CD14-positive monocyte (primary cell): Measurements from ENCODE around the gene MLX. TPM values are rescaled to one million over a fixed set of nuclear protein-coding genes. Genes with fewer than 3 reads are reported as not detected.
A peak's percentile ranks its signal among the peaks of the same experiment; 100 is the strongest.

ENCODE experiments used
- DNase-seq, 3 donors: peaks; one replicate each; pipeline ENCODE4 v3.0.0-alpha.2; 2011 to 2022
- H2AFZ ChIP-seq: 2 replicates; pipeline ENCODE4 v1.6.0; 2012; ENCODE audit warnings: mild to moderate bottlenecking, low read depth, low read length, inconsistent platforms; ENCODE audit not compliant: insufficient read depth, poor library complexity, severe bottlenecking
- H3K27ac ChIP-seq, 2 donors: 1 replicate in 1 of 2; 2 replicates in 1 of 2; pipeline ENCODE4 v1.5.1; 2012 to 2013; ENCODE audit warnings: low read length in 2 of 2, control low read depth in 1 of 2, inconsistent platforms in 1 of 2, low read depth in 1 of 2, mild to moderate bottlenecking in 1 of 2
- H3K27me3 ChIP-seq, 2 donors: one replicate each; pipeline versions ENCODE4 v1.6.0 to v1.6.1; 2011 to 2013; ENCODE audit warnings: low read length in 2 of 2; ENCODE audit not compliant: control insufficient read depth in 2 of 2, insufficient read depth in 2 of 2
- H3K36me3 ChIP-seq, 2 donors: replicated peaks in 1 of 2; 1 replicate in 1 of 2; 2 replicates in 1 of 2; pipeline versions ENCODE4 v1.5.1 to v1.6.1; 2012 to 2013; ENCODE audit warnings: low read length in 2 of 2, control low read depth in 1 of 2, inconsistent platforms in 1 of 2, mild to moderate bottlenecking in 1 of 2; ENCODE audit not compliant: insufficient read depth in 2 of 2, control insufficient read depth in 1 of 2
- H3K4me1 ChIP-seq, 2 donors: 1 replicate in 1 of 2; 2 replicates in 1 of 2; pipeline versions ENCODE4 v1.5.1 to v1.6.1; 2012 to 2013; ENCODE audit warnings: low read length in 2 of 2, control low read depth in 1 of 2, inconsistent platforms in 1 of 2, mild to moderate bottlenecking in 1 of 2, moderate library complexity in 1 of 2; ENCODE audit not compliant: insufficient read depth in 2 of 2, control insufficient read depth in 1 of 2
- H3K4me2 ChIP-seq: replicated peaks from 2 replicates; pipeline ENCODE3; 2012; ENCODE audit warnings: low read length, moderate library complexity, mild to moderate bottlenecking; ENCODE audit not compliant: poor library complexity, severe bottlenecking; ENCODE audit errors: extremely low read depth
- H3K4me3 ChIP-seq, 3 experiments: fragments of 200-600 bp in 1 of 3; sonication (generic) in 1 of 3; replicated peaks in 1 of 3; 1 replicate in 2 of 3; 2 replicates in 1 of 3; pipeline ENCODE4 v1.5.1; 2011 to 2013; ENCODE audit warnings: low read length in 3 of 3, mild to moderate bottlenecking in 3 of 3, control low read depth in 2 of 3, low read depth in 2 of 3, inconsistent platforms in 1 of 3, moderate library complexity in 1 of 3
- H3K79me2 ChIP-seq: 2 replicates; pipeline ENCODE4 v1.6.0; 2012; ENCODE audit warnings: mild to moderate bottlenecking, control low read depth, inconsistent platforms, low read length, moderate library complexity; ENCODE audit not compliant: insufficient read depth
- H3K9ac ChIP-seq: 2 replicates; pipeline ENCODE4 v1.6.0; 2017; ENCODE audit warnings: low read length, mild to moderate bottlenecking; ENCODE audit not compliant: insufficient read depth, poor library complexity, severe bottlenecking
- H3K9me3 ChIP-seq, 2 donors: replicated peaks in 1 of 2; 1 replicate in 1 of 2; 2 replicates in 1 of 2; pipeline versions ENCODE4 v1.5.1 to v1.6.1; 2012 to 2013; ENCODE audit warnings: low read length in 2 of 2, control low read depth in 1 of 2; ENCODE audit not compliant: control insufficient read depth in 1 of 2, insufficient read depth in 1 of 2
- H4K20me1 ChIP-seq: 2 replicates; pipeline ENCODE4 v1.6.0; 2012; ENCODE audit warnings: mild to moderate bottlenecking, low read length, control low read depth, moderate library complexity; ENCODE audit not compliant: insufficient read depth
- H3K27ac Mint-ChIP-seq, 7 donors: one replicate each; pipeline ENCODE4 v1.8.0; 2020; ENCODE audit warnings: mild to moderate bottlenecking in 7 of 7, mixed read lengths in 7 of 7, moderate library complexity in 6 of 7, inconsistent platforms in 2 of 7
- H3K27me3 Mint-ChIP-seq, 3 donors: one replicate each; pipeline ENCODE4 v1.8.0; 2021 to 2022; ENCODE audit warnings: low read depth in 3 of 3, mild to moderate bottlenecking in 3 of 3, mixed read lengths in 3 of 3, moderate library complexity in 3 of 3, inconsistent platforms in 1 of 3
- H3K36me3 Mint-ChIP-seq, 2 donors: one replicate each; pipeline ENCODE4 v1.8.0; 2020; ENCODE audit warnings: mixed read lengths in 2 of 2, inconsistent platforms in 1 of 2, mild to moderate bottlenecking in 1 of 2
- H3K4me1 Mint-ChIP-seq: one replicate; pipeline ENCODE4 v1.8.0; 2020; ENCODE audit warnings: mild to moderate bottlenecking, mixed read lengths
- H3K4me3 Mint-ChIP-seq, 2 donors: one replicate each; pipeline ENCODE4 v1.8.0; 2020; ENCODE audit warnings: mild to moderate bottlenecking in 2 of 2, mixed read lengths in 2 of 2, moderate library complexity in 1 of 2
- H3K9me3 Mint-ChIP-seq, 7 donors: one replicate each; pipeline ENCODE4 v1.8.0; 2020 to 2022; ENCODE audit warnings: mixed read lengths in 7 of 7, mild to moderate bottlenecking in 6 of 7, moderate library complexity in 6 of 7, inconsistent platforms in 2 of 7
- CTCF ChIP-seq: fragments of 200-600 bp; IDR thresholded peaks from one replicate; pipeline ENCODE4 v1.8.0; 2022; ENCODE audit warnings: antibody characterized with exemption, mild to moderate bottlenecking
- WGBS: methylation state at CpG from one replicate; pipeline ENCODE4 v1.1.5; 2013; ENCODE audit warnings: missing lambda C conversion rate; ENCODE audit not compliant: insufficient coverage; 5-methylcytosine and 5-hydroxymethylcytosine counted together
- intact Hi-C, 2 donors: fragments of 100-400 bp; cut with micrococcal nuclease; formaldehyde crosslinking; loops; one replicate each; pipeline versions ENCODE4 v1.15.0 to v1.15.1; 2023
- polyA plus RNA-seq, 3 donors: library from polyadenylated mRNA; depleted of rRNA in 1 of 3; unstranded in 2 of 3; stranded (reverse) in 1 of 3; fragments of 300-500 nt in 2 of 3; fragments of >200 nt in 1 of 3; fragmentation: Illumina TruSeq in 2 of 3; gene quantifications; 1 replicate in 2 of 3; 2 replicates in 1 of 3; pipeline ENCODE4 v1.2.3, GENCODE V29; 2012 to 2021

MLX gene
- polyA plus RNA-seq, 3 donors, result 61.4 to 106 (median 63.5) TPM

GRCh38 chr17:42585353-42585752, 18.5 kb downstream of the MLX start:
- H3K36me3 Mint-ChIP-seq, result peaks cover 87 to 94% of the 10 kb centered on the region in 2 donors
- DNase-seq, result peak in 1 of 3 donors; percentile 28
- Histone ChIP-seq H3K27ac (peak overlapping the region; percentile 55 to 74), H3K27me3 (no peaks in the 10 kb centered on the region), H3K4me2 (peak overlapping the region; percentile 42), H3K4me1 (peaks cover 16 to 19% of the 10 kb centered on the region in 2 donors), H3K9me3 (no peaks in the 10 kb centered on the region), H4K20me1 (peaks cover 4% of the 10 kb centered on the region), H3K79me2 (no peaks in the 10 kb centered on the region), H3K36me3 (peaks cover 78 to 96% of the 10 kb centered on the region in 2 donors), H2AFZ (no peak overlapping the region), H3K9ac (peak overlapping the region; percentile 4), H3K4me3 (peak overlapping the region in 1 of 3 experiments; percentile 32)
- peaks cover 25% of the 10 kb centered on the region for H3K4me1 Mint-ChIP-seq
- H3K9me3 Mint-ChIP-seq, result peaks cover 0 to 2% (median 0%) of the 10 kb centered on the region in 7 donors
- TF ChIP-seq CTCF, result no peak
- H3K4me3 Mint-ChIP-seq, result peak overlapping the region in 1 of 2 donors; percentile 61
- H3K27me3 Mint-ChIP-seq, result peaks cover 0 to 3% (median 0%) of the 10 kb centered on the region in 3 donors
- H3K27ac Mint-ChIP-seq, result peak overlapping the region; percentile 84 to 94 (median 93)
- WGBS, result no CpG with 5 or more reads among the region's 1 CpG
- intact Hi-C loops, result no loop called here

GRCh38 chr17:42586514-42587230, 19.8 kb downstream of the MLX start:
- H4K20me1 ChIP-seq, result peaks cover 4% of the 10 kb centered on the region
- Mint-ChIP-seq H3K36me3 (peaks cover 86 to 94% of the 10 kb centered on the region in 2 donors), H3K9me3 (peaks cover 0 to 2% (median 0%) of the 10 kb centered on the region in 7 donors), H3K27me3 (peaks cover 0 to 3% (median 0%) of the 10 kb centered on the region in 3 donors), H3K4me1 (peaks cover 25% of the 10 kb centered on the region), H3K27ac (peak overlapping the region in 4 of 7 donors; percentile 11 to 76 (median 60)), H3K4me3 (no peak overlapping the region)
- peaks cover 16 to 19% of the 10 kb centered on the region in 2 donors for H3K4me1 ChIP-seq
- peaks cover 82 to 96% of the 10 kb centered on the region in 2 donors for H3K36me3 ChIP-seq
- no peak overlapping the region for H3K4me2 ChIP-seq
- intact Hi-C loops, result no loop called here
- no peak overlapping the region for H2AFZ ChIP-seq
- H3K4me3 ChIP-seq, result no peak overlapping the region
- TF ChIP-seq CTCF, result no peak
- H3K27me3 ChIP-seq, result no peaks in the 10 kb centered on the region
- H3K27ac ChIP-seq, result peak overlapping the region in 1 of 2 donors; percentile 74
- no peak overlapping the region for H3K9ac ChIP-seq
- no peak for DNase-seq
- H3K79me2 ChIP-seq, result no peaks in the 10 kb centered on the region
- H3K9me3 ChIP-seq, result no peaks in the 10 kb centered on the region
- 100% methylated on average over 2 of the region's 7 CpGs for WGBS
